T-helper 2 cell treated with Interferon-gamma antibody and Interleukin-4, amounts not matched to agents 5 μg/mL and 100 μg/mL, for 36 hours (primary cell): ENCODE results near the gene ZNF830.
"Not testable (repeated sequence)": the region's sequence is repeated elsewhere in the genome, so short reads cannot be mapped to it uniquely, and the experiment has no call there.

Source experiments
- DNase-seq: peaks from one replicate; pipeline ENCODE4 v3.0.0; 2021; ENCODE audit warnings: low spot score
- H3K27ac Mint-ChIP-seq: one replicate; pipeline ENCODE4 v1.8.0; 2021; ENCODE audit warnings: mild to moderate bottlenecking, mixed read lengths
- H3K27me3 Mint-ChIP-seq: one replicate; pipeline ENCODE4 v1.8.0; 2021; ENCODE audit warnings: low read depth, mixed read lengths
- H3K36me3 Mint-ChIP-seq: one replicate; pipeline ENCODE4 v1.8.0; 2021; ENCODE audit warnings: low read depth, mixed read lengths
- H3K4me1 Mint-ChIP-seq: one replicate; pipeline ENCODE4 v1.8.0; 2021; ENCODE audit warnings: low read depth, mixed read lengths
- H3K4me3 Mint-ChIP-seq: one replicate; pipeline ENCODE4 v1.8.0; 2022; ENCODE audit warnings: mild to moderate bottlenecking, moderate library complexity, mixed read lengths
- H3K9me3 Mint-ChIP-seq: one replicate; pipeline ENCODE4 v1.8.0; 2021; ENCODE audit warnings: mixed read lengths

ZNF830 gene

GRCh38 chr17:34961093-34961911 is at the start of gene ZNF830, which contains the start of gene CCT6B:
TSS of gene ZNF830 (plus strand) at chr17:34961540. CDS start at chr17:34961567, 27 bp downstream.
TSS of gene CCT6B (minus strand) at chr17:34961460. CDS start at chr17:34961393, 67 bp downstream.
- Mint-ChIP-seq H3K9me3 (no peaks in the 10 kb centered on the region), H3K4me1 (peaks cover 20% of the 10 kb centered on the region), H3K4me3 (peak within 1 kb of the TSS; percentile 100)

GRCh38 chr17:34913001-34913400 is 48.3 kb upstream of the ZNF830 start:
- no peak for DNase-seq
- no peaks in the 10 kb centered on the region for H3K4me1 Mint-ChIP-seq
- no peak overlapping the region for H3K27ac Mint-ChIP-seq
- no peaks in the 10 kb centered on the region for H3K9me3 Mint-ChIP-seq
- H3K27me3 Mint-ChIP-seq, result peaks cover 3% of the 10 kb centered on the region
- no peaks in the 10 kb centered on the region for H3K36me3 Mint-ChIP-seq
- H3K4me3 Mint-ChIP-seq, result no peak overlapping the region

More at GRCh38 chr17:34961093-34961911, at the start of gene ZNF830, which contains the start of gene CCT6B:
- no peaks in the 10 kb centered on the region for H3K27me3 Mint-ChIP-seq
- peaks cover 26% of the 10 kb centered on the region for H3K36me3 Mint-ChIP-seq
- H3K27ac Mint-ChIP-seq, result peak within 1 kb of the TSS; percentile 100
- peak; percentile 90 for DNase-seq

GRCh38 chr17:34916120-34916519 is 45.2 kb upstream of the ZNF830 start:
- Mint-ChIP-seq H3K9me3 (no peaks in the 10 kb centered on the region), H3K4me1 (no peaks in the 10 kb centered on the region), H3K4me3 (no peak overlapping the region), H3K27ac (no peak overlapping the region), H3K36me3 (no peaks in the 10 kb centered on the region), H3K27me3 (peaks cover 2% of the 10 kb centered on the region)
- DNase-seq, result no peak

- Mint-ChIP-seq H3K4me1 (no peaks in the 10 kb centered on the region), H3K36me3 (no peaks in the 10 kb centered on the region)
These were observed 44.0 kb upstream of the ZNF830 start for GRCh38 chr17:34917381-34917780.

GRCh38 chr17:34920676-34921075 is 40.7 kb upstream of the ZNF830 start:
- Mint-ChIP-seq H3K27me3 (peaks cover 2% of the 10 kb centered on the region), H3K27ac (no peak overlapping the region), H3K9me3 (no peaks in the 10 kb centered on the region), H3K4me3 (no peak overlapping the region), H3K4me1 (no peaks in the 10 kb centered on the region), H3K36me3 (no peaks in the 10 kb centered on the region)
- DNase-seq, result no peak

More at GRCh38 chr17:34917381-34917780, 44.0 kb upstream of the ZNF830 start:
- no peak overlapping the region for H3K27ac Mint-ChIP-seq
- H3K27me3 Mint-ChIP-seq, result peaks cover 2% of the 10 kb centered on the region
- no peak for DNase-seq
- no peaks in the 10 kb centered on the region for H3K9me3 Mint-ChIP-seq
- no peak overlapping the region for H3K4me3 Mint-ChIP-seq

DNA sequence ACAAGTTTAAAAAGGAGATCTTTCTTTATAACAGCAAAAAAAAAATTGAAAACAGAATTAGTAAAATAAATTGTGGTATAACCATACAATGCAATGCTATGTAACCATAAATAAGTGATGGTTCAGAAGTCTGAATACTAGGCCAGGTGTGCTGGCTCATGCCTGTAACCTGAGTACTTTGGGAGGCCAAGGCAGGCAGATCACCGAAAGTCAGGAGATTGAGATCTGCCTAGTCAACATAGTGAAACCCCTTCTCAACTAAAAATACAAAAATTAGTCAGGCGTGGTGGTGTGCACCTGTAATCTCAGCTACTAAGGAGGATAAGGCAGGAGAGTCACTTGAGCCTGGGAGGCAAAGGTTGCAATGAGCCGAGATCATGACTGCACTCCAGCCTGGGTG is 34.7 kb upstream of the ZNF830 start:
- no peaks in the 10 kb centered on the region for H3K9me3 Mint-ChIP-seq
- no peaks in the 10 kb centered on the region for H3K36me3 Mint-ChIP-seq
- no peak overlapping the region for H3K4me3 Mint-ChIP-seq
- H3K27me3 Mint-ChIP-seq, result peaks cover 4% of the 10 kb centered on the region
- H3K4me1 Mint-ChIP-seq, result no peaks in the 10 kb centered on the region
- DNase-seq, result no peak
- no peak overlapping the region for H3K27ac Mint-ChIP-seq

GRCh38 chr17:34930283-34930682 is 31.1 kb upstream of the ZNF830 start:
- DNase-seq, result no peak
- Mint-ChIP-seq H3K9me3 (no peaks in the 10 kb centered on the region), H3K27ac (no peak overlapping the region), H3K4me1 (no peaks in the 10 kb centered on the region), H3K4me3 (no peak overlapping the region), H3K36me3 (no peaks in the 10 kb centered on the region), H3K27me3 (peaks cover 11% of the 10 kb centered on the region)

DNA sequence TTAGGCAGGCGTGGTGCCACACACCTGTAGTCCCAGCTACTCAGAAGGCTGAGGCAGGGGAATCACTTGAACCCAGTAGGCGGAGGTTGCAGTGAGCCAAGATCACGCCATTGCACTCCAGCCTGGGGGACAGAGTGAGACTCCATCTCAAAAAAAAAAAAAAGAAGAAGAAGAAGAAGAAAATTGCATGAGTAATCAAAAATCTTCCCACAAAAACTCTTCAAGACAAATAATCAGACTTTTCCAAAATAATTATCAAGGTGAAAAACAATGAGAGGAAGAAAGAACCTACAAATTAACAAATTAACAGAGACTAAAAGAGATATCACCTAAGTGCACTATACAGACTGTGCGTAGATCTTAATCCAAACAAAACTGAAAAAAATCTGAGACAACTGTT is 10.6 kb upstream of the ZNF830 start:
- DNase-seq, H3K4me3 Mint-ChIP-seq, H3K4me1 Mint-ChIP-seq, H3K27ac Mint-ChIP-seq, H3K36me3 Mint-ChIP-seq, H3K9me3 Mint-ChIP-seq: not testable (repeated sequence)
- H3K27me3 Mint-ChIP-seq, result peaks cover 21% of the 10 kb centered on the region

DNA sequence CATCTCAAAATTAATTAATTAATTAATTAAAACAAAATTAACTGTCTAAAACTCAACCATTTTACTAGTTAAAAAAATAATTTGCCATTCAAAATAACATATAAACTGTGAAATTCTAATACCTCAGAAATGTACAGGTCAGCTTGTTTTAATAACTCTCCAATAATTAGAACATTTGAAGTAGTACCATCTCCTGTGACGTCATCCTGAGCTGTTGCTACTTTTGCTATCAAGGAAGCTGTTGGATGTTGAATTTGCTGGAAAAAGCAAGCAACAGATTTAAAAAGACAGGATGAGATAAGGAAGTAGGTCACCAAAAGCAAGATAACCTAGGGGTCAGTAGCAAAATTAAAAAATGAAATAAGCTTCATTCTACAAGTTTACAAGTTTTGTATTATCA is 2.9 kb upstream of the ZNF830 start:
- Mint-ChIP-seq H3K36me3 (peaks cover 13% of the 10 kb centered on the region), H3K27ac (no peak overlapping the region), H3K27me3 (no peaks in the 10 kb centered on the region), H3K4me3 (no peak overlapping the region), H3K4me1 (peaks cover 16% of the 10 kb centered on the region), H3K9me3 (no peaks in the 10 kb centered on the region)
- DNase-seq, result no peak

DNA sequence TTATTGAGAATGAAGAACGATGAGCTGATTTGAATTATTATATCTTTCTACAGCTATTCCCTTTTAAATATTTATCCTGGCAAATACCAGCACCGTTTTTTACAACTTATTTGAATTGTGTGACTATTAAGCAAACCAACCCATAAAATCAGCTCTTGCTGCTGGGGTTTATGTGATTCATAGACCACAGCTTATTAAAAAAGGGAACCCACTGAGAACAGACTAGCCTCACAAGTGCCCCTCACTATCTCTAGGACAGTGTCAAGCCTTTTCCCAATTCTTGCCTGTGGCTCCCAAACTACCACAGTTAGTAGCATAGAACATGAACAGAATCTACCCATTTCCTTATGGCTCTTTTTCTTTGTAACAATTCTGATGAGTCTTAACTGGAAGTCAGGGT is 12.8 kb downstream of the ZNF830 start:
- Mint-ChIP-seq H3K9me3 (no peaks in the 10 kb centered on the region), H3K4me1 (peaks cover 33% of the 10 kb centered on the region)

GRCh38 chr17:34974794-34975785 is 13.8 kb downstream of the ZNF830 start:
- Mint-ChIP-seq H3K9me3 (no peaks in the 10 kb centered on the region), H3K27me3 (no peaks in the 10 kb centered on the region), H3K36me3 (no peaks in the 10 kb centered on the region), H3K4me3 (peak overlapping the region; percentile 17), H3K4me1 (peaks cover 41% of the 10 kb centered on the region), H3K27ac (peak overlapping the region; percentile 76)
- DNase-seq, result peak; percentile 59

More for the DNA sequence above, 12.8 kb downstream of the ZNF830 start:
- no peaks in the 10 kb centered on the region for H3K36me3 Mint-ChIP-seq
- no peaks in the 10 kb centered on the region for H3K27me3 Mint-ChIP-seq
- H3K27ac Mint-ChIP-seq, result peak overlapping the region; percentile 76
- no peak for DNase-seq
- peak overlapping the region; percentile 19 for H3K4me3 Mint-ChIP-seq

DNA sequence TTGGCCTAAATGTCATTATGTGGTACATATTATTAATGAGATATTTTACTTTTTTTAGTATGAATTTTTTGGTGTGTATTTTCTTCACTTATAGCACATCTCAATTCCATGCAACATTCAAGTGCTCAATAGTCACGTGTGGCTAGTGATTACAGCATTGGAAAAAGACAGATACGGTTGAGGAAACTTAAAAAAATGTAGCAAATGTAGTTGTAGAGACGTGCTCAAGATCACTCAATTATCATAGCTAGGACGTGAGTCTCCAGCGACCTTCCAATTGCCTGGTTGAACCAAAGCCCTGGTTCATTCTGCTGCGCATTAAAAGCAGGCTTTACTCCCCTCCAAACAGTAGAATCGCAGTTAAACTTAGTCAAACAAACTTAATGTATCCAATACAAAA is 17.8 kb downstream of the ZNF830 start:
- H3K36me3 Mint-ChIP-seq, result peaks cover 17% of the 10 kb centered on the region
- no peaks in the 10 kb centered on the region for H3K9me3 Mint-ChIP-seq
- H3K4me3 Mint-ChIP-seq, result peak overlapping the region; percentile 96
- no peak for DNase-seq
- H3K27ac Mint-ChIP-seq, result peak overlapping the region; percentile 32
- H3K4me1 Mint-ChIP-seq, result peaks cover 59% of the 10 kb centered on the region
- no peaks in the 10 kb centered on the region for H3K27me3 Mint-ChIP-seq

DNA sequence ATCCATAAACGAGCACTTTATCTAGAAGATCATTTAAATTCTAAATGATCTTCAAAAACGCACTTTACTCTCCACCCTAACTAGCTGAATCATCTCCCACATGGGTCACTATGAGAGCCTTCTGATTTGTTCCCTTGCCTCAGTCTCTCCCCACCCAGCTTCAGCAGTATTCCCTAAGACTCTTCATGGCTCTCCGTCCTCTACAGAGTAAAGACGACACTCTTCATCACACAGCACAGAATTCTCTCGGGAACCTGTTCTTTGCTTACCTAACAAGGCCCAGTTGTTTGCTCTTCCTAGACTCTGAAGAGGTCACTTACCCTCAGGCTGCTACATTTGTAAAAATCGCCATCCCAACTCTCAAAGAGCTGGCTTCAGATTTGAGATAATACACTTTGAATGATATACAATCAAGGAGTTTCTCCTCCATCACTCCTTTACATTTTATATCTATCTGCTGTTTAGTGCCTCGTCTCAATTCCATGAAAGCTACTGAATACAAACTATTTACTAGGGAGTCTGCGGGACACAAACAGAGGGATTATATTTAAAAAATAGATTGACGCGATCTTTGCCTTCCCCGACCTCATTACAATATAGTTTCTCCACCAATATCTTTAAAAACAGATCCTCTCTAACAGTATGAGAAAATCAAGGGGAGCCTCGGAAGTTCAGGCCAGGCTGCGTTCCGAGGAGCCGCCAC is 18.5 kb downstream of the ZNF830 start:
- Mint-ChIP-seq H3K4me3 (peak overlapping the region; percentile 96), H3K36me3 (peaks cover 17% of the 10 kb centered on the region)

More for the DNA sequence above, 18.5 kb downstream of the ZNF830 start:
- Mint-ChIP-seq H3K9me3 (no peaks in the 10 kb centered on the region), H3K27ac (peak overlapping the region; percentile 96), H3K27me3 (no peaks in the 10 kb centered on the region), H3K4me1 (peaks cover 53% of the 10 kb centered on the region)
- no peak for DNase-seq
